ENCODE measurements around the gene LASP1.

The LASP1 gene

GRCh38 chr17:38969281-38969680 is 99.4 kb downstream of the LASP1 start:
- Mint-ChIP-seq H3K9me3 (no peaks in the 10 kb centered on the region), H3K27ac (no peak overlapping the region), H3K4me3 (no peak overlapping the region), H3K27me3 (peaks cover 18% of the 10 kb centered on the region), H3K4me1 (peaks cover 17% of the 10 kb centered on the region), H3K36me3 (no peaks in the 10 kb centered on the region)
- CTCF ChIA-PET = interaction anchor here (0.6 kb wide), 1 partner anchor 14 kb away, joined by 3 read pairs; no protein-coding TSS in a partner anchor
- no peak for DNase-seq

- no peak for DNase-seq
- Mint-ChIP-seq H3K4me1 (peaks cover 17% of the 10 kb centered on the region), H3K9me3 (no peaks in the 10 kb centered on the region), H3K27me3 (peaks cover 21% of the 10 kb centered on the region), H3K4me3 (no peak overlapping the region), H3K36me3 (no peaks in the 10 kb centered on the region), H3K27ac (no peak overlapping the region)
- CTCF ChIA-PET = no interaction called here
These were observed 100.3 kb downstream of the LASP1 start for GRCh38 chr17:38970128-38970527.

- H3K36me3 Mint-ChIP-seq = no peaks in the 10 kb centered on the region
- DNase-seq = no peak
- peaks cover 21% of the 10 kb centered on the region for H3K27me3 Mint-ChIP-seq
- H3K4me3 Mint-ChIP-seq = no peak overlapping the region
- CTCF ChIA-PET = interaction anchor here (1.2 kb wide), 1 partner anchor 46 kb away, joined by 3 read pairs; no protein-coding TSS in a partner anchor
- no peaks in the 10 kb centered on the region for H3K9me3 Mint-ChIP-seq
- peaks cover 19% of the 10 kb centered on the region for H3K4me1 Mint-ChIP-seq
- no peak overlapping the region for H3K27ac Mint-ChIP-seq
These were observed 100.9 kb downstream of the LASP1 start for GRCh38 chr17:38970804-38971203.
